Measurements from ENCODE around the gene PPP2R5B. TPM values are rescaled to one million over a fixed set of nuclear protein-coding genes. Genes with fewer than 3 reads are reported as not detected.

Gene PPP2R5B
- total RNA-seq, 2 experiments from 2014 or later = 8.6 to 16.2 TPM

DNA sequence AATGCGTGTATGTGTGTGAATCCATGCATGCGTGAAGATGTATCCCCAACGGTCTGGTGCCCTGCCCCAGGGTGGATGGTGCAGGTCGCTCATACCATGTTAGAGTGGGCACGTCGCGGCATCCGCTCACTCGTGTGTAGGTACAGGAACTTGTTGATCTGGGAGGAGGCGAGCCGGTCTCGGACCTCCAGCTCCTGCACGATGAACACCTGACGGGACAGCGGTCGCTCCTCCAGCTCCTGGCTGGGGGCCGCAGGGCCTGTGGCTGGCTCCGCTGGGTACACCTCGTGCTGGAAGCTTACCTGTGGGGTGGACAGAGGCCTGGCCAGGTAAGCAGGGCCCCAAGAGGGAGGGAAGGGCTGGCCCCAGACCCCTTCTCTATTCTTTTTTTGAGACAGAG lies 25.9 kb upstream of the PPP2R5B start:
- H3K36me3 ChIP-seq (ENCODE audit: insufficient read depth, low read length) = peaks cover 25% of the 10 kb centered on the region; the same call in 1 of the 2 replicates
- CTCF ChIA-PET (ENCODE audit: unreplicated experiment) = no interaction called here
- H4K20me1 ChIP-seq (ENCODE audit: insufficient read depth, low read length) = no peaks in the 10 kb centered on the region
- H3K79me2 ChIP-seq (ENCODE audit: insufficient read depth, low read depth, low read length) = no peaks in the 10 kb centered on the region
- peaks cover 11% of the 10 kb centered on the region for H3K4me1 ChIP-seq (ENCODE audit: insufficient read depth, low read length, poor library complexity, severe bottlenecking)
- POLR2A ChIA-PET = no interaction called here
- TF ChIP-seq, protein P1, sequence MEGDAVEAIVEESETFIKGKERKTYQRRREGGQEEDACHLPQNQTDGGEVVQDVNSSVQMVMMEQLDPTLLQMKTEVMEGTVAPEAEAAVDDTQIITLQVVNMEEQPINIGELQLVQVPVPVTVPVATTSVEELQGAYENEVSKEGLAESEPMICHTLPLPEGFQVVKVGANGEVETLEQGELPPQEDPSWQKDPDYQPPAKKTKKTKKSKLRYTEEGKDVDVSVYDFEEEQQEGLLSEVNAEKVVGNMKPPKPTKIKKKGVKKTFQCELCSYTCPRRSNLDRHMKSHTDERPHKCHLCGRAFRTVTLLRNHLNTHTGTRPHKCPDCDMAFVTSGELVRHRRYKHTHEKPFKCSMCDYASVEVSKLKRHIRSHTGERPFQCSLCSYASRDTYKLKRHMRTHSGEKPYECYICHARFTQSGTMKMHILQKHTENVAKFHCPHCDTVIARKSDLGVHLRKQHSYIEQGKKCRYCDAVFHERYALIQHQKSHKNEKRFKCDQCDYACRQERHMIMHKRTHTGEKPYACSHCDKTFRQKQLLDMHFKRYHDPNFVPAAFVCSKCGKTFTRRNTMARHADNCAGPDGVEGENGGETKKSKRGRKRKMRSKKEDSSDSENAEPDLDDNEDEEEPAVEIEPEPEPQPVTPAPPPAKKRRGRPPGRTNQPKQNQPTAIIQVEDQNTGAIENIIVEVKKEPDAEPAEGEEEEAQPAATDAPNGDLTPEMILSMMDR (conservative IDR thresholded peaks at IDR 0.05; ENCODE audit: low read length) = no peak
- TF ChIP-seq EZH2phosphoT487 (IDR thresholded peaks at IDR 0.05; ENCODE audit: borderline replicate concordance, low read depth, low read length) = no peak
- H3K4me2 ChIP-seq (ENCODE audit: low read length) = no peak overlapping the region
- no peak overlapping the region for H3K4me3 ChIP-seq (ENCODE audit: low read depth, low read length, poor library complexity, severe bottlenecking)
- BruUV-seq (replicated peaks) = no TSS peak
- DNase-seq (ENCODE audit: low spot score) = no peak
- H3K9me3 ChIP-seq (ENCODE audit: low read length) = no peaks in the 10 kb centered on the region
- no peaks in the 10 kb centered on the region for H3K9me2 ChIP-seq (ENCODE audit: insufficient read depth, low read length)
- intact Hi-C loops (cut with micrococcal nuclease; ENCODE audit: unreplicated experiment) = no loop called here
- no peak overlapping the region for H2AFZ ChIP-seq (ENCODE audit: low read length)
- H3K27ac ChIP-seq (ENCODE audit: low read depth, low read length, poor library complexity, severe bottlenecking) = no peak overlapping the region

DNA sequence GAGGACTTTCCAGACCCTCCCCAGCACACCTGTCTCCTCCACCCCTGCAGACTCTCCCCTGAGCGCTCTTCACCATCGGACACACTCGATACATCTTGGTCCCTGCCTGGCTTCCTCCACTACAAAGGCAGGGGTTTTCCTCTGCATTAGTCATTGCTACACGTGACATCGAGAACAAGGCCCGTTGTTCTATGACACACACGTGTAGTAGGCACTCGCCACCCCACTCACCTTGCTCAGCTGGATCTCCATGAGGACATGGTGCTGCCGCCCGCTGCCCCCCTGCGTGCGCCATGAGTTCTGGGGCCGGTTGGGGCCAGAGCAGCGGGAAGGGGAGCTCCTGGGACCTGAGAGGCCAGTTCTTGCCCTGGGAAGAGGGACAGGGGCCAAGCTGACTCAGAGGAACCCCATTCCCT lies 24.2 kb upstream of the PPP2R5B start:
- Histone ChIP-seq H2AFZ (ENCODE audit: low read length) (no peak overlapping the region), H3K9me2 (ENCODE audit: insufficient read depth, low read length) (no peaks in the 10 kb centered on the region), H3K27ac (ENCODE audit: low read depth, low read length, poor library complexity, severe bottlenecking) (no peak overlapping the region), H3K4me3 (ENCODE audit: low read depth, low read length, poor library complexity, severe bottlenecking) (no peak overlapping the region), H4K20me1 (ENCODE audit: insufficient read depth, low read length) (no peaks in the 10 kb centered on the region), H3K79me2 (ENCODE audit: insufficient read depth, low read depth, low read length) (no peaks in the 10 kb centered on the region), H3K36me3 (ENCODE audit: insufficient read depth, low read length) (peaks cover 32% of the 10 kb centered on the region; the same call in 1 of the 2 replicates), H3K4me2 (ENCODE audit: low read length) (no peak overlapping the region), H3K4me1 (ENCODE audit: insufficient read depth, low read length, poor library complexity, severe bottlenecking) (peaks cover 7% of the 10 kb centered on the region), H3K9me3 (ENCODE audit: low read length) (no peaks in the 10 kb centered on the region)
- no peak for DNase-seq (ENCODE audit: low spot score)
- ChIA-PET CTCF (ENCODE audit: unreplicated experiment) (no interaction called here), POLR2A (interaction anchor here (0.6 to 0.7 kb wide), 2 partner anchors 23 to 113 kb away, joined by 3 to 4 read pairs; no protein-coding TSS in a partner anchor)
- no peak for TF ChIP-seq EZH2phosphoT487 (IDR thresholded peaks at IDR 0.05; ENCODE audit: borderline replicate concordance, low read depth, low read length)
- TF ChIP-seq, protein P1 (conservative IDR thresholded peaks at IDR 0.05; ENCODE audit: low read length) = no peak
- no TSS peak for BruUV-seq (replicated peaks)
- intact Hi-C loops (cut with micrococcal nuclease; ENCODE audit: unreplicated experiment) = no loop called here

DNA sequence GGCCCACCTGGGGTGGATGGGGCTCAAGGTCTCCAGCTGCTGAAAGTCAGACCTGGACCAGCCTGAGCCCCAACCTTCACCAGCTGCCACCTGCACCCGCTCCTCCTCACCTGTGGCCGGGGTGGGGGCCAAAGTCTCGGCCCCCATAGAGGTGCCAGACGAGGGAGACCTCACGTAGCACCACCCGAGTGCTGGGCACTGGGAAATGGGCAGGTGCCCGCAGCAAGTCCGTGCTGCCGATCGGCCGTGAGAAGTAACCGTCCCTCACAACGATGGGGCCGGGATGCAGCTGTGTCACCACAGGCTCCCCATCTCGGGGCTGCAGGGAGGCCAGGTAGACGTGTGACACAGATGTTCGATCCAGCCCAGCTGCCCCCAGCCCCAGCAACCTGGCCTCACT lies 23.7 kb upstream of the PPP2R5B start:
- TF ChIP-seq EZH2phosphoT487 (IDR thresholded peaks at IDR 0.05; ENCODE audit: borderline replicate concordance, low read depth, low read length) = no peak
- TF ChIP-seq, protein P1 (conservative IDR thresholded peaks at IDR 0.05; ENCODE audit: low read length) = no peak
- no TSS peak for BruUV-seq (replicated peaks)
- H3K4me1 ChIP-seq (ENCODE audit: insufficient read depth, low read length, poor library complexity, severe bottlenecking) = peaks cover 7% of the 10 kb centered on the region
- no peak overlapping the region for H2AFZ ChIP-seq (ENCODE audit: low read length)
- no peak overlapping the region for H3K4me3 ChIP-seq (ENCODE audit: low read depth, low read length, poor library complexity, severe bottlenecking)
- no peaks in the 10 kb centered on the region for H4K20me1 ChIP-seq (ENCODE audit: insufficient read depth, low read length)
- H3K9me3 ChIP-seq (ENCODE audit: low read length) = no peaks in the 10 kb centered on the region
- CTCF ChIA-PET (ENCODE audit: unreplicated experiment) = no interaction called here
- H3K4me2 ChIP-seq (ENCODE audit: low read length) = no peak overlapping the region
- H3K79me2 ChIP-seq (ENCODE audit: insufficient read depth, low read depth, low read length) = no peaks in the 10 kb centered on the region
- POLR2A ChIA-PET = no interaction called here
- DNase-seq (ENCODE audit: low spot score) = no peak
- intact Hi-C loops (cut with micrococcal nuclease; ENCODE audit: unreplicated experiment) = no loop called here
- no peak overlapping the region for H3K27ac ChIP-seq (ENCODE audit: low read depth, low read length, poor library complexity, severe bottlenecking)
- peaks cover 37% of the 10 kb centered on the region; the same call in 1 of the 2 replicates for H3K36me3 ChIP-seq (ENCODE audit: insufficient read depth, low read length)
- no peaks in the 10 kb centered on the region for H3K9me2 ChIP-seq (ENCODE audit: insufficient read depth, low read length)

Data from OCI-LY7 (cell line).